HG03097 (cell line): Measurements from ENCODE around the gene CRACDL.

Source experiments
- ATAC-seq: cut with Tn5 transposase; IDR thresholded peaks from one replicate; pipeline ENCODE4 v1.9.1; 2021; ENCODE audit not compliant: unreplicated experiment, low FRiP score

CRACDL gene

GRCh38 chr2:98778741-98779483, 157.1 kb downstream of the CRACDL start:
- no peak for ATAC-seq

DNA sequence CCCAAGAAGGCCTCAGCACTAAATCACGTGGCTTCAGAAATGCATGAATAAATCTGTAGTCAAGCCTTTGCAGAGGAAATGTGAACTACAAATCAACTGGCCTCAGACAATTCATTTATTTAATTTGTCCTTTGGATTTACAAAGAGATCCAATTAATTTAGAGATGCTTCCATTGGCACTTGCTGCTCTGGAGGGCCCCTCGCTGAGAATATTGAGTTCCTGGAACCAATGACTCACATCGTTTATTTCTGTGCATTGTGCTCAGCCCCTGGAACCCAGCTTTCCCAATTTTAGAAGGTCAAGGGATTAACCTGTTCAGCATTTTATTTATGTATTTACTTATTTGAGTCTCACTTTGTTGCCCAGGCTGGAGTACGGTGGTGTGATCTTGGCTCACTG, 157.9 kb downstream of the CRACDL start:
- no peak for ATAC-seq

DNA sequence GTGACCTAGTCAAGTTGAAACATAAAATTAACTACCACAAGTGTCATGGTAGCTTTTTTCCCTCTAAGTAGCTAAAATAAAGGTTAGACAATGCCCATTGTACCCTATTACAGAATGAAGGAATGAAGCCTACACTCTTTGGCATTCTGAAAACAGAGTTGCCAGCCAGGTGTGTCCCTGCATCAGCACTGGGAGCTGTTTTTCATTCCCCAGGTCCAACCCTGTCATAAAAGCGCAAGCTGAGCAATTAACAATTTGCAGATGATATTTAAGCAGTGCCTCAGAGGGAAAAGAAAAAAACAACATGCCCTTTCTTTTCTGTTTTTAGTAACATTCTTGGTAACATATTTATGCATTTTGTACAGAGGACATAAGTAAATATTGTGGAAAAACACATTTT, 158.3 kb downstream of the CRACDL start:
- ATAC-seq = no peak

DNA sequence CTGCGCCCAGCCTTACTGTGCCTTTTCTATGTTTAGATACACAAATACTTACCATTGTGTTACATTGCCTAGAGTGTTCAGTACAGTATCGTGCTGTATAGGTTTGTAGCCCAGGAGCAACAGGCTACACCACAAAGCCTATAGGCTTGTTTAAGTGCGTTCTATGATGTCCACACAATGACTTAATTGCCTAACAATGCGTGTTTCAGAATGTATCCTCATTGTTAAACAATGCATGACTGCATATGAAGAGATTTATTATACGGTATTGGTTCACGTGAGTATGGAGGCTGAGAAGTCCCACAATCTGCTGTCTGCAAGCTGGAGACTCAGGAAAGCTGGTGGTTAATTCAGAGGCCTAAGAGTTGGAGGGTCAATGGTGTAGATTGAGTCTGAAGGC, 158.9 kb downstream of the CRACDL start:
- no peak for ATAC-seq

DNA sequence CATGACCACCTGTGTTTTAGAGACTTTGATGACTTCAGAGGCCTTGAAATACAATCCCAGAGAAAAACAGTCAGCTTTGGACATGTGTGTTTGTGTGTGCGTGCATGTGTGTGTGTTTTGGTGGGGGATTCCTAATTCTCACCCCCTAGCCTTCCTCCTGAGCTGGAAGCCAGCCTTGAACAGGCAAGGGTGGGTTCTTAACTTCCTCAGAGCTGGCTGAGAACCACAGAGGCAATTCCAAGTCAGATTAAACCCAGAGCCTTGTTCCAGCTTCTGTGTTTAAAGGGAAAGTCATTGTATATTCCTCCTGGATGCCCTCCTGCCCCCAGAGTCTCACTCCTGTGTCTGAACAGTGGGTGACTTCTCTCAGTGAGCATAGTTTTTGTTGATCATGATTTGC, 159.9 kb downstream of the CRACDL start:
- ATAC-seq = no peak

DNA sequence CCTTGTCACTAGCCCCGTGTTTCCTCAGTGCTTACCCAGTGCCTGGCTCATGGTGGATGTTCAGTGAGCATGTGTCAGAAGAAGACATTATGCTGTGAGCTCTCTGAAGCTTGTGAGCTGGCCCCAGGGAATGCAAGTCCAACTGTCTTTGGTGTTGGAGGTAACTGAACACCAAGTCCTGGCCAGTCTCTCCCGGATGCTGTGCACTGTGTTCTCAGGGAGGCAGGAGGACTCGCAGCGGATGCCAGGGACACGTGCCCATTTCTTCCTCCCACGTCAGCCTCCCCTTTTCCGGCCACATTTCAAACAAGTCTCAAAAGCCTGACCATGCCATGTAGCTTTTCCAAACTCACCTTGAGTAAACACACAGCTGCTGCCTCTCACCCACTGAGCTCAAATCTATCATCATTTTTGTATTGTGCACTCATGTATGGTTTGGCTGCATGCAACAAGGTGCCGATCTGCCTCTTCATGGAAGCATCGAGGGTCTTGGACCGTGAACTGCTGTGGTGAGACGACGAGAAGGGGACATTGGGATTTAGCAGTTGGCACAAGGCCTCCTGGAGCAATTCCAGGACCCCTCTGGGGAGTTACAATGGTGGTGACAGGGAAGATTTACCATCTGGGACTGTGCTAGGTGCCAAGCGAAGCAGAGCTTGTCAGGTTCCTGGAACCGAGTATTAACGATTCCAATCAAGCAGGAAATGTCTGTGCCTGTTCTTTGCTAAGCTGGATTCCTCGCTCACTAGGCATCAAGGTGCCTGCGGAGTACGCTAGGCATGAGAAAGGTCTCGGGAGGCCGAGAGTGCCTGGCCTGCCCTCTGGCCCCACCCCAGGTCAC, 160.7 kb downstream of the CRACDL start:
- ATAC-seq = no peak

DNA sequence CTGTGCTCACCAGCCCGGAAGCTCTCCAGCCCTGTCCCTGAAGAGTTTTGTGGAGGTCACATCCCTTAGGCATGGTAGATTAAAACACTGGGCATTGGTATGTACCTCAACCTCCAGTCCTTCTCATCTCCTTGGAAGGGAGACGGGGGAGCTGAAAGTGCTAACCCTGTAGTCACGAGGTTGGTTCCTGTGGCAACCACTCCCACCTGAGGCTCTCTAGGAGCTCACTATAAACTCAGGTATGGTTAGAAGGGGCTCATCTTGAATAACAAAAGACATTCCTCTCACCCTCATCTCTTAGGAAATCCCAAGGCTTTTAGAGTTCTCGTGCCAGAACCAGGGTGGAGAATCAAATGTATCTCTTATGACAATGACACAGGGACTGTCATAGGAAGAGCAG, 162.1 kb downstream of the CRACDL start:
- no peak for ATAC-seq

GRCh38 chr2:98773169-98773568, 162.9 kb downstream of the CRACDL start:
- no peak for ATAC-seq

- no peak for ATAC-seq
These were observed 163.5 kb downstream of the CRACDL start for GRCh38 chr2:98772536-98772935.

- no peak for ATAC-seq
These were observed 164.1 kb downstream of the CRACDL start for GRCh38 chr2:98771721-98772524.

- no peak for ATAC-seq
These were observed 164.8 kb downstream of the CRACDL start for GRCh38 chr2:98771264-98771663.

GRCh38 chr2:98769784-98770183, 166.2 kb downstream of the CRACDL start:
- no peak for ATAC-seq

DNA sequence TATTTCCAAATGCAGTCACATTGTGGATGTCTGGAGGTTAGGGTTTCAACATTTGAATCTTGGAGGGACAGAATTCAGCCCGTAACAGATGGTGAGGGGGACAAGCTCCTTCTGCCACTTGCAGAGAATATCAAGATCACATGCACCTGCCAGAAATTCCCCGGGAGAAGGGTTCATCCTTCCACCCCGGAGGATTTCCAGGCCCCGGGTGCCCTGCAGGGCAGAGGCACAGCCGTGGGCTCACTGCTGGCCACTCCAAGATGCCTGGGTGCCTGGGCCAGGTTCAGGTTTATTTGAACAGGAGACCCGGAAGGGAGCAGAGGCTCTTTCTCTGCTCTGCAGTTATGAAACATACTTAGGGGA, 166.9 kb downstream of the CRACDL start:
- ATAC-seq = no peak

- ATAC-seq = no peak
These were observed 167.5 kb downstream of the CRACDL start for GRCh38 chr2:98768384-98769113.

GRCh38 chr2:98764499-98764898, 171.5 kb downstream of the CRACDL start:
- no peak for ATAC-seq

- no peak for ATAC-seq
These were observed 172.6 kb downstream of the CRACDL start for GRCh38 chr2:98763209-98763951.

- ATAC-seq = no peak
These were observed 174.1 kb downstream of the CRACDL start for GRCh38 chr2:98761909-98762308.

DNA sequence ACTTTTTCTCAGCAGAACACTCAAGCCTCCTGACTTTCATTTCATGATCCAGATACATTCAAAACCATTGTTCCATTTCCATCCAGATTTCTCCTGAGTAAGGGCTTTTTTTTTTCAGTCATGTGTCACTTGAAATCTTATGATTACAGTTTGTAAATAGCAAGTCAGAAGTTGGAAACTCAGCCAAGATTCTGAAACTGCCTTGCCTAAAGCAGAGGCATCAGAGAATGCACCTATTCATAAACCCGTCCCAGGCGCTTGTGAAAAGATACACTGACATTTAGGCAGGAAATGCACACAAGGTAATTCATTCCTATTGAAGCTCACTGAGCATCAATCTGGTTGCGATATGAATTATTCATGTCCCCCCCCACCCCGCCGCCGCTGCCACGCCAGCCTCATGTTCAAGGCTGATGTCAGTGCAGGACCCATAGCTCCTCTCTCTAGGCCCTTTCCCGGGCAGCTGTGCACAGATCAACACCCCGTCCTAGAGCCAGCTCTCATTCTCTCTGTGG, 174.7 kb downstream of the CRACDL start:
- no peak for ATAC-seq

GRCh38 chr2:98759827-98760625, 176.0 kb downstream of the CRACDL start:
- no peak for ATAC-seq
